GM23248 (cell line): Measurements from ENCODE around the gene OFD1.

ENCODE experiments used
- EZH2 ChIP-seq: fragments of 200-600 bp; sonication (generic); IDR thresholded peaks from 2 replicates; pipeline ENCODE4 v1.6.1; 2018; ENCODE audit warnings: antibody characterized with exemption, mild to moderate bottlenecking; ENCODE audit not compliant: insufficient read depth, poor library complexity, severe bottlenecking
- EZH2phosphoT487 ChIP-seq: fragments of 200-600 bp; sonication (generic); IDR thresholded peaks from 2 replicates; pipeline ENCODE4 v1.6.1; 2018; ENCODE audit warnings: antibody characterized with exemption, moderate library complexity, mild to moderate bottlenecking, low read depth; ENCODE audit not compliant: insufficient read depth

- TF ChIP-seq EZH2, result no peak
- no peak for TF ChIP-seq EZH2phosphoT487
Observed at GRCh38 chrX:13755254-13755653, 20.7 kb downstream of the OFD1 start.
